Measurements from ENCODE around the gene COL6A3.
"Not testable (repeated sequence)": the region's sequence is repeated elsewhere in the genome, so short reads cannot be mapped to it uniquely, and the experiment has no call there.

The COL6A3 gene

DNA sequence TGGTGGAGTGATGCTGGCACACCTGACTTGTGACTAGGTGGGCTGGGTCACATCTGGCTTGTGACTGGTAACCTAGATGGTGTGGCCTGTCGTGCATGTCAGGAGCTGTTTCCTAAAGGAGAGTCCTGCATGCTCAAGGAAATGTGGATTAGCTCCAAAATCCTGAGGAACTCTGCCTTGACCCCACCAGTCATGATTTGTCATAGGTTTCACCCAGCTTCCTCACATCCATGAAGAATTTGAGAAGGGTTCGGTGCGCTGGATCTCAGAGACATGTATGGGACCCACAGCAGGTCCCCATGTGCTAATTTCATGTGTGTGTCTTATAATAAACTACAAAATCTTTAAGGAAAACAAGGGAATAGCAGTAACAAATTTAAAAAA, 107.2 kb downstream of the COL6A3 start:
- H3K27me3 ChIP-seq (ENCODE audit: control insufficient read depth, insufficient read depth, low read length) = no peaks in the 10 kb centered on the region
- no peaks in the 10 kb centered on the region for H3K9me3 ChIP-seq (ENCODE audit: control insufficient read depth, low read depth, low read length)
- H3K27ac ChIP-seq (ENCODE audit: low read length) = no peak overlapping the region
- H3K4me3 ChIP-seq (ENCODE audit: low read length) = no peak overlapping the region
- H3K9ac ChIP-seq (ENCODE audit: low read length) = no peak overlapping the region
- H3K36me3 ChIP-seq (ENCODE audit: control insufficient read depth, low read depth, low read length) = no peaks in the 10 kb centered on the region
- no peaks in the 10 kb centered on the region for H3K4me1 ChIP-seq (ENCODE audit: control insufficient read depth, low read depth, low read length)

DNA sequence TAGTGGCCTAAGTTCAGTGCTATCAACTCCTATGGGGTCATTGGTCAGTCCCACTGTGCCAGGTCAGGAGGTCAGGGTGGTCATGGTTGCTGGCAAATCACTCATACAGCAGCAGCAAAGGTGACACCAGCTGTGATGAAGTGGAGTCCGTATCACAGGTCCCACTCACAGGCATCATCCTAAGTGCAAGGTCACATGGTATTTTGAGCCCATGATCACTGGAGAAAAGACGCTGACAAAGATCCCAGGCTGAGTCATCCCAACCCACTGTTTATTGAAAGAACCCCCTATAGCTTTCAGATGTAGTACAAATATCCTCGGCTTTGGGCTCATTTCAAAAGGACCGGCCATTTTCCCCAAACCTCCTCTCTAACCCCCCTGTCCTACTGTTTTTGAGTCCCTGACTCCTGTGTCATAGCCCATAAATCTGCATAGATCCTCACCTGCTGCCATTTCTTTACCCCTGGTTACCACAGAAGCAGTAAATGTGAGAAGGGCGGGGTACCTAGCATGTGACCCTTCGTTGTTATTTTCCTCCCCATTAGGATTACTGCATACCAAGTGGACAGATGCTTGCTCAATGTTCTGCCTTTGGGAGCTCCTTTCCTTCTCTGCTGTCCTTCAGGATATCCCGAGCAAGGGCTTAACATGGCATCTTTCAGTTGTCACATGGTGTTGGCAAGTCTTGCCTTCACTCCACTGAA, 107.7 kb downstream of the COL6A3 start:
- no peaks in the 10 kb centered on the region for H3K36me3 ChIP-seq (ENCODE audit: control insufficient read depth, low read depth, low read length)
- no peak overlapping the region for H3K9ac ChIP-seq (ENCODE audit: low read length)
- no peaks in the 10 kb centered on the region for H3K4me1 ChIP-seq (ENCODE audit: control insufficient read depth, low read depth, low read length)
- H3K4me3 ChIP-seq (ENCODE audit: low read length) = no peak overlapping the region
- H3K27me3 ChIP-seq (ENCODE audit: control insufficient read depth, insufficient read depth, low read length) = no peaks in the 10 kb centered on the region
- H3K9me3 ChIP-seq (ENCODE audit: control insufficient read depth, low read depth, low read length) = no peaks in the 10 kb centered on the region
- no peak overlapping the region for H3K27ac ChIP-seq (ENCODE audit: low read length)

DNA sequence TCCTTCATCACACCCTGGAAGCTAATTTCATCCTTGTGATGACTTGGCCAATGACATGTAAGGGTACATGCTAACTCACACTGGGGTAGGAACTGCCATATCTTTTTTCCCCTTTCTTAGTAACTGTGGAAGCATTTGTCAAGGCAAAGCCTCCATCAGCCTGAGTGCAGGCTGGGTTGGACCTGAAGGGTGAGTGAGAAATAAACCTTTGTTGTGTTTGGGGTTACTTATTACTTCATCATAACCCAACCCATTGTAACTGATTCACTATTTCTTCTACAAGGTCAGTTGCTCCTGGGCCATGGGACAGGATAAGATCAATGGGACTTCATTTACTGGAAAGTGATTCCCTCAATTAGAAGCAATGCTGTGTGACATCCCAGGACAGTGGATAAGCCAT, 108.4 kb downstream of the COL6A3 start:
- H3K9me3 ChIP-seq (ENCODE audit: control insufficient read depth, low read depth, low read length) = no peaks in the 10 kb centered on the region
- H3K4me3 ChIP-seq (ENCODE audit: low read length) = no peak overlapping the region
- no peak overlapping the region for H3K9ac ChIP-seq (ENCODE audit: low read length)
- no peaks in the 10 kb centered on the region for H3K4me1 ChIP-seq (ENCODE audit: control insufficient read depth, low read depth, low read length)
- H3K27me3 ChIP-seq (ENCODE audit: control insufficient read depth, insufficient read depth, low read length) = no peaks in the 10 kb centered on the region
- H3K36me3 ChIP-seq (ENCODE audit: control insufficient read depth, low read depth, low read length) = no peaks in the 10 kb centered on the region
- H3K27ac ChIP-seq (ENCODE audit: low read length) = no peak overlapping the region

DNA sequence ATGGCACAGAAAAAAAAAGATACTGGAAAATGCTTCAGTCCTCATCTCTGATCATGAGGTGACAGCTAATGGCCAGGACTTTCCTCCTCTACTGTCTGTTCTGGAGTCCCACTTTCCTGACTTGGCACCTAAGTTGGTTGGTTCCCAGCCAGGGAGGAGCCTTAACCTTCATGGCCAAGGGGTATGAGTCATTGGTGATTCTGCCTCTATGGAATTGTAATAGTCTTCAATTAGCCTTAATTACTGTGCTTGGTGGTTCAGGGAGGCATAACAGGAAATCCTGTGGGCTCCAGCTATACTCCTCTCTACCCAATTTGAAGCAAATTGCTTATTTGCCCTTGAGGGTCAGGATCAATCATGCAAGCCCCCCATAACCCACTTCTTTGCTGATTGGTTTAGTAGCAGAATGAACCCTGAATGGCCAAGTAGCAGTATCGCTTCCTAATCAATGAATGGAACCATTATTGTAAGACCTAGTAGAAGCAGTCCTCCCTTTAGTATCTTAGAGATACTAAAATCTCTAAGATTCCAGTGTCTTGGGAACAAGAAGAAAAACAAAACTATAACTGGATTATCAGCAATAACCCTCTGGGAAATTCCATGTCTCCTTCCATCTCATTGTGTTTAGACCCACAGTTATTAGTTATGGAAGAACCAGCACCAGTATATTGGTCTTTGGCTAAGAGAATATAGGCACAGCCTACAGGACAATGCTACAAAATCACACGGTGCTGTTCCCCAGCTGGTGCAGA, 109.0 kb downstream of the COL6A3 start:
- H3K27me3 ChIP-seq (ENCODE audit: control insufficient read depth, insufficient read depth, low read length) = no peaks in the 10 kb centered on the region
- H3K4me1 ChIP-seq (ENCODE audit: control insufficient read depth, low read depth, low read length) = no peaks in the 10 kb centered on the region
- no peaks in the 10 kb centered on the region for H3K36me3 ChIP-seq (ENCODE audit: control insufficient read depth, low read depth, low read length)
- H3K4me3 ChIP-seq (ENCODE audit: low read length) = no peak overlapping the region
- H3K27ac ChIP-seq (ENCODE audit: low read length) = no peak overlapping the region
- H3K9ac ChIP-seq (ENCODE audit: low read length) = no peak overlapping the region
- no peaks in the 10 kb centered on the region for H3K9me3 ChIP-seq (ENCODE audit: control insufficient read depth, low read depth, low read length)

DNA sequence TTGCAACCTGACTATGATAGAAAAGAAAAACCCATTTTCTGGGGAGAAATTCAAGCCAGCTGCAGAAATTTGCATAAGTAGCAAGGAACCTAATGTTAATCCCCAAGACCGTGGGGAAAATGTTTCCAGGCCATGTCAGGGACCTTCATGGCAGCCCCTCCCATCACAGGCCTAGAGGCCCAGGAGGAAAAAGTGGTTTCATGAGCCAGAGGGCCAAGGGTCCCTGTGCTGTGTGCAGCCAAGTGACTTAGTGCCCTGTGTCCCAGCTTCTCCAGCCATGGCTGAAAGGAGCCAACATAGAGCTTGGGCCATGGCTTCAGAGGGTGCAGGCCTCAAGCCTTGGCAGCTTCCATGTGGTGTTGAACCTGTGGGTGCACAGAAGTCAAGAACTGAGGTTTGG, 110.7 kb downstream of the COL6A3 start:
- not testable (repeated sequence) for H3K9me3 ChIP-seq (ENCODE audit: control insufficient read depth, low read depth, low read length); H3K9ac ChIP-seq (ENCODE audit: low read length); H3K4me1 ChIP-seq (ENCODE audit: control insufficient read depth, low read depth, low read length); H3K27ac ChIP-seq (ENCODE audit: low read length); H3K36me3 ChIP-seq (ENCODE audit: control insufficient read depth, low read depth, low read length); H3K4me3 ChIP-seq (ENCODE audit: low read length); H3K27me3 ChIP-seq (ENCODE audit: control insufficient read depth, insufficient read depth, low read length)

DNA sequence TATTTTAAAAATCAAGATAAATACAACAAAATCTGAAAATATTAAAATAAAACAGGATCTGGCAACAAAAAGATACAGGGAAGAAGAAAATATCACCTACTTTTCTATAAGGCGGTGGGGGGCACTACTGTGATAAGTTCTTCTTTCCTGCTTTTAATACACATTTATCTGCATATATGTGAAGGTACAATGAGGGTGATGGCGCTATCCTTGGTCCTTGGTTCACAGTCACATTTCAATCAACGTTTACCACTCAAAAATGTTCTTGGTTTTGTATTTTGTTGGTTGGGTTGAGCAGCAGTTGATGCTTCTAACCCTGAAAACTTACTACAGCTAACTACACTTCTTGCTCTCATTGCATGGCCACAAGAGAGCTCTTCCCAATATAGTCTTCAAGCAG, 112.4 kb downstream of the COL6A3 start:
- no peak overlapping the region for H3K9ac ChIP-seq (ENCODE audit: low read length)
- H3K4me3 ChIP-seq (ENCODE audit: low read length) = no peak overlapping the region
- H3K4me1 ChIP-seq (ENCODE audit: control insufficient read depth, low read depth, low read length) = no peaks in the 10 kb centered on the region
- H3K36me3 ChIP-seq (ENCODE audit: control insufficient read depth, low read depth, low read length) = no peaks in the 10 kb centered on the region
- H3K27ac ChIP-seq (ENCODE audit: low read length) = no peak overlapping the region
- no peaks in the 10 kb centered on the region for H3K9me3 ChIP-seq (ENCODE audit: control insufficient read depth, low read depth, low read length)
- no peaks in the 10 kb centered on the region for H3K27me3 ChIP-seq (ENCODE audit: control insufficient read depth, insufficient read depth, low read length)

DNA sequence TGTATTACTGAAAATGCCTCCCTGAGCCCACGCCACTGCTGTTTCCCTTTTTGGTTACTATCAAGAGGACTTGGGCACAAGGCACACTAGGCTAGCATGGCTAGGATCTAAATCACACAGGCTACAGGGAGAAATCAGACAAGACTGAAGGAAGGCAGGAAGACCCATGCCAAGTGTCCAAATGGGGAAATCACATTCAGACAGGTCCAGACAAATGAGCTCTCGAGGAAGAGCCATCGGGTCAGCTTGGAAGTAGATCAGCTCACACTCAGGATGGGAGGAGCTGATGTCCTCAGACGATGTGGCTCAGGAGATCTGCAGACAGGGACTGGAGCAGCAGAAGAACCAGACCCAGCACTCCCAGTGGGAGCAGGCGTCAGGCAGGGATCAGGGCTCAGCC, 113.2 kb downstream of the COL6A3 start:
- H3K4me1 ChIP-seq (ENCODE audit: control insufficient read depth, low read depth, low read length) = no peaks in the 10 kb centered on the region

DNA sequence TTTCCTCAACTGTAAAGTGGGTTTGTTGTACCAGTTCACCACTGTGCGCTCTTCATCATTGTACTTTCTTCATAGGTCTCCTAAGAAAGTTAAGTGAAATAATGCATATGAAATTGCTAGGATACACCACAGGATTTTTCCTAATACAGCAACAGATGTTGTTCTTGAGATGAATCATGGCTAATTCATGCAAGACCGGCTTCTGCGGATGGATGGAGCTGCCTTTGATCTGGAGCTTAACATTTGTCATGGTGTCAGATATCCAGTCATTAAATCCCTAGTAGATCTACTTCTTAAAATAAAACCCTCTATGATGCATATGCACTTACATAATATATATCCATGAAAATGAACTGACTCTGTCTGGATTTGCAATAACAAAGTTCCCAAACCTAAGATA, 114.1 kb downstream of the COL6A3 start:
- H3K4me3 ChIP-seq (ENCODE audit: low read length) = no peak overlapping the region
- H3K4me1 ChIP-seq (ENCODE audit: control insufficient read depth, low read depth, low read length) = no peaks in the 10 kb centered on the region
- no peaks in the 10 kb centered on the region for H3K27me3 ChIP-seq (ENCODE audit: control insufficient read depth, insufficient read depth, low read length)
- no peaks in the 10 kb centered on the region for H3K9me3 ChIP-seq (ENCODE audit: control insufficient read depth, low read depth, low read length)
- no peak overlapping the region for H3K9ac ChIP-seq (ENCODE audit: low read length)
- H3K36me3 ChIP-seq (ENCODE audit: control insufficient read depth, low read depth, low read length) = no peaks in the 10 kb centered on the region
- no peak overlapping the region for H3K27ac ChIP-seq (ENCODE audit: low read length)

More for the DNA sequence above, 113.2 kb downstream of the COL6A3 start:
- Histone ChIP-seq H3K4me3 (ENCODE audit: low read length) (no peak overlapping the region), H3K9me3 (ENCODE audit: control insufficient read depth, low read depth, low read length) (no peaks in the 10 kb centered on the region), H3K27me3 (ENCODE audit: control insufficient read depth, insufficient read depth, low read length) (no peaks in the 10 kb centered on the region), H3K9ac (ENCODE audit: low read length) (no peak overlapping the region), H3K36me3 (ENCODE audit: control insufficient read depth, low read depth, low read length) (no peaks in the 10 kb centered on the region), H3K27ac (ENCODE audit: low read length) (no peak overlapping the region)

DNA sequence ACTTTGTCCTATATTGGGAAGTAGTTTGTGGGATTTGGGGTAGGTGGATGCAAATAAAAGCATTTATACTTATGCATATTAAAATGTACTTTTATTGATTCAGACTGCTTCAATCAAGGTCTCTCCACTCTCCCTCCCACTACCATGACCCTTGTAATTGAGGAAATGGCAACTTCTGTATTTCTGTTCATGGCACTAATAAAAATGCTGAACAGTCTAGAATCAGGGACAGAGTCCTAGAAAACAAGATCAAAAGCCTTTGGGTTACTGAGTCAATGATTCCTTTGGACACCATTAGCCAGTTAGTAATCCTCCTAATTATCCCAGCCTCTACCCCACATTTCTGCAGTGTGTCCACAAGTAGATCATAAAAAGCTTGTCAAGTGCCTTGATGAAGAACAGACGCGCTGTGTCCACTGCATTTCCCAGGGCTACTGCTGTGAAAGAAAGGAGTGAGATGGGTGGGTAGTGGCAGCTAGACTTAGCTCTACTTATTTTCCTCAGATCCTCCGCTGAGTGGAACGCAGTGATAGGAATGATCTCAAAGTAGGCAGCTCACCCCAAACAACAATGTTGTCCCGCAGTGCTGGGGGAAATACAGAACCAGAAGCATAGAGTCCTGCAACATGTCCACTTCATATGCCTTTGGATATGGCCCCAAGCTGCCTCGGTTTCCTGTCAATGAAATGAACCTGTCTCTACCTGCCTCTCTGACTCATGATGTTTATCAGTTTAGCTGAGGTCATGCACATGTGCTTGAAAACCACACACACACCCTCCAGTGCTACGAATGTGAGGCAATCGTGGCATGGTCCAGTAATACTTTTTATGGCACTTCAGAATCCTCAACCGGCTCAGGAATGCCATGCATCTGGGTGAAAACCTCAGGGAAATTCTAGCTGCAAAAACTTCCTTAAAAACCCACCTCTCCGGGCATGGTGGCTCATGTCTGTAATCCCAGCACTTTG, 115.5 kb downstream of the COL6A3 start:
- Histone ChIP-seq H3K4me3 (ENCODE audit: low read length) (no peak overlapping the region), H3K4me1 (ENCODE audit: control insufficient read depth, low read depth, low read length) (no peaks in the 10 kb centered on the region), H3K9me3 (ENCODE audit: control insufficient read depth, low read depth, low read length) (no peaks in the 10 kb centered on the region), H3K27ac (ENCODE audit: low read length) (no peak overlapping the region), H3K27me3 (ENCODE audit: control insufficient read depth, insufficient read depth, low read length) (no peaks in the 10 kb centered on the region), H3K36me3 (ENCODE audit: control insufficient read depth, low read depth, low read length) (no peaks in the 10 kb centered on the region), H3K9ac (ENCODE audit: low read length) (no peak overlapping the region)

DNA sequence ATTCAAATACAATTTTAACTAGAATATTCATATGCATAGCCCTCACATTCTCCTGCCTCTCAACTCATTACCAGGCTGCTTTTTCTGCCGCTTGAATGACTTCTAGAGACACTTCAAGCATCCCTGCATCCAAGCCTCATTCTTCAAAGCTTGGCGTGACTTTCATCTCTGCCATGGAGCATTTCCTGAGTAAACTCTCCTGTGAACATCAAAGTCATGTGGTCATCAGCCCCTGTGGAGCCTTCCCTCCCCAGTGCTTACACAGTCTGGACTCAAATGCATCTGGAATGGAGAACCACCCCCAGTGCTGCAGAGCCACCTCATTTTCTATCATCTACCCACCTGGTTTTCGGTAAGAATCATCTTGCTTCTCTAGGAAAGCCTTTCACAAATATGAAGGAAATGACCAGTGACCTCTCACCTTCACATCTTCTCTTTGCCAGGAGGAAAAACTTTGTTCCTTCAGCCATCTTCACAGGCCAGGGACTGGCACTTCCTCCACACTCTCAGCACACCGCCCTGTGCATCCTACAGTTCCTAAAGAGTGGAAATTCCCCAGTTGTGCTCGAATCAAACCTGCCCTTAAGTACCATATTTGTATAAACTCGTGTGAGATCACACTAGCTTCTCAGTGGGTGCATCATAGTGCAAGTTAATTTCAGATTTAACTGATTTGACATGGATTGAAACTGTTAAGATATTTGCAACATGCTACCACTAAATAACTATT, 116.4 kb downstream of the COL6A3 start:
- H3K9ac ChIP-seq (ENCODE audit: low read length) = no peak overlapping the region
- no peaks in the 10 kb centered on the region for H3K27me3 ChIP-seq (ENCODE audit: control insufficient read depth, insufficient read depth, low read length)
- H3K4me3 ChIP-seq (ENCODE audit: low read length) = no peak overlapping the region
- no peaks in the 10 kb centered on the region for H3K4me1 ChIP-seq (ENCODE audit: control insufficient read depth, low read depth, low read length)
- H3K27ac ChIP-seq (ENCODE audit: low read length) = no peak overlapping the region
- no peaks in the 10 kb centered on the region for H3K9me3 ChIP-seq (ENCODE audit: control insufficient read depth, low read depth, low read length)
- no peaks in the 10 kb centered on the region for H3K36me3 ChIP-seq (ENCODE audit: control insufficient read depth, low read depth, low read length)

DNA sequence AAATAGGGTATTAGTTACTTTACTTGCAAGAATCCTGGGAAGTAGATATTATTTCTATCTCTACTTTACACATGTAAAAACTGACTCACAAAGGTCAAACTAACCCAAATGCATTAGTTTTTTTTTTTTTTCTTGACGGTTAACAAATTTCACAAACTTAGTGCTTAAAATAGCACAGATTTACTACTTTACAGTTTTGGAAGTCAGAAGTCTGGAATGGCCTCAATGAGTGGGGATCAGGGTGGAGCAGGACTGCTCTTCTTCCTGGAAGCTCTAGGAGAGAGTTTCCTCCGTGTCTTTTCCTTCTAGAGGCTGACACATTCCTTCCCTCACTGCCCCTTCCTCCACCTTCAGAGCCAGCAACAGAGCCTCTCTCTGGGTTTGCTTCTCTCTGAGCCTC, 117.2 kb downstream of the COL6A3 start:
- no peaks in the 10 kb centered on the region for H3K9me3 ChIP-seq (ENCODE audit: control insufficient read depth, low read depth, low read length)
- no peaks in the 10 kb centered on the region for H3K36me3 ChIP-seq (ENCODE audit: control insufficient read depth, low read depth, low read length)
- no peak overlapping the region for H3K27ac ChIP-seq (ENCODE audit: low read length)
- H3K4me3 ChIP-seq (ENCODE audit: low read length) = no peak overlapping the region
- H3K9ac ChIP-seq (ENCODE audit: low read length) = no peak overlapping the region
- no peaks in the 10 kb centered on the region for H3K4me1 ChIP-seq (ENCODE audit: control insufficient read depth, low read depth, low read length)
- H3K27me3 ChIP-seq (ENCODE audit: control insufficient read depth, insufficient read depth, low read length) = no peaks in the 10 kb centered on the region

All from iPS-18a (cell line).